HG02981 (cell line): ENCODE results near the gene CD55.

Experiments used
- ATAC-seq: cut with Tn5 transposase; IDR thresholded peaks from one replicate; pipeline ENCODE4 v1.9.1; 2021; ENCODE audit warnings: mild to moderate bottlenecking, moderate library complexity; ENCODE audit not compliant: unreplicated experiment

The CD55 gene

GRCh38 chr1:207355513-207356295 is 34.2 kb downstream of the CD55 start:
- ATAC-seq = no peak

DNA sequence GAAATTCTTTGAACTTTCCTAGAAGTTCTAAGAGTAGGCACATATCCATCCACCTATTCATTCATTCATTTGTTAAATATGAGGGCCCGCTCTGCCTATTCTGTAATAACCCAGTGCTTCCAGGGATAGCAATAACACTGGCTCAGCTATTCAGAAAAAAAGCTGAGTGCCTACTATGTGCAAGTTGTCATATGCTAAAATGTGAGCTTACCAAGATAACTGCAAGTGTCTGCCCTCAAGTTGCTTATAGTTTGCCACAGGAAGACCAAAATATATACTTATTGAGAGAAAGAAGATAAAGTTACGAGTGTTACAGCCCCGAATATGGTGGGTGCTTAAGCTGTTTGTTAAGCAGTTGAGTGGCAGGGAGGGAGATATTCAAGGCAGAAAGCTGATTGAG is 39.6 kb downstream of the CD55 start:
- no peak for ATAC-seq

DNA sequence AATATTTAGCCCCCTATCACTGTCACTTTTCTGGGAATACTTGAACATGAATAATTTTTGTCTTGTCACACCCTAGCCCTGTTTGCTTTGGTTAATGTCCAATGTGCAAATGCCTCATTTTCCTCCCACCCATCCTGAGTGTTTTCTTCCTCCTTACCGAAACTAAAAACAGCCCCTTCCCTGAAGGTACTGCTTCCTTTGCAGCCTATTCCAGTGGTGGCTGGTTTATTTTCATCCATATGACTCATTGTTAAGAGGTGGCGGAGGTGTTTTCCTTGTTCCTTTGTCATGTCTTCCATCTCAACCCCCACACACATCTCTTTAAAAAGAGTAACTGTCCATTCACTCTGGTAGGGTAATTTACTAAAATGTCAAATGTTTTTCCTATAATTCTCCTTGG is 40.4 kb downstream of the CD55 start:
- ATAC-seq = no peak

DNA sequence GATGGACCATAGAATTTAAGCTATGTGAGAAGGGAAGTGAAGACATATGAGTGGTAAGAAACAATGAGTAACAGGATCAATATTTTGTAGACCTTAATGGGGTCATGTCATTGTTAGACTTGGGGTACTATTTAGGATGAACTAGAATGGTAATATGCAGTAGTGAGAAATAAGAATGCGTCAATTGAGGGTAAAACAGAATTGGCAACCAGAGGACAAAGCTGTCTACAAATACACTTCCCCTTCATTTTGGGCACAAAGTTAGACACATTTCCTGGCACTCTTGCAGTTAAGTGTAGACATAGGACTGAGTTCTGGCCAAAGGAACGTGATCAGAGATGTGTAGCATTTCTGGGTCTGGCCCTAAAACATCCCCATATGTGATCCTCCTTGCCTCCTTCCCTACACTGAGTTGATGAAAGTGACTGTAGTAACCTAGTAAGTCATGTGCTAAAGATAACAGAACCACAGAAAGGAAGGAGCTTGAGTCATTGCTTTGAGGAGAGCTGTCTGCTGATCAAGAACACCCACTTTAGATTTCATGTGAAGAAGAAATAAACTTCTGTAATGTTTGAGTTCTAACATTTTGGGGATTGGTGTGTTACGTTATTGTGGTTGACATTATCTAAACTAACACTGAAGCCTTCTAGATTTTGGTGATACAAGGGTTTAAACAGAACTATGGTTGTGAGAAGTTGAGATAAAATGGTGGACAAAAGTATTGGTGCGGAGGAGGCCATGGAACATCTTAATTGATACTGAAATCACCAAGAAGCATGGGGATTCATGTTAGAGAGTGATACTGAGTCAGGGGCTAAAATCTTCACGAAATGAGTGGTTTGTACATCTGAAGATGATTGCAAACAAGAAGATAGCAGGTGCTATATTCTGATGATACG is 41.7 kb downstream of the CD55 start:
- no peak for ATAC-seq

DNA sequence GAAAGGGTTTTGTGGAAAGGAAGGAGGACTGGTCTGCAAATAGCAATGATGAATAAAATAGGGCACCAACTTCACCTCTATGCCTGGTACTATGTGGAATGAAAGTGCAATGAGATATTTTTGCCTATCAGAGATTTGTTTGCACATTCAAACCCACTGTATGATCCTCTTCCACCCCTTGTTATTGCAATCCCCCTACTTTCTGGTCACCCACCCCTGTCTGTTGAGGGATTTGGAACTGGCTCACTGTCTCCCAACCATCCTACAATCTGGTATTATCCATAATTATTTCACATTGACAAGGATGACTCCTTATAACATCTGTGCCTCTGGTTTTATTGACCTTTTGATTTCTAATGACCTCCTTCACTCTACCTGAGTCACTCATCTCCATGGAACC is 42.4 kb downstream of the CD55 start:
- ATAC-seq = no peak

DNA sequence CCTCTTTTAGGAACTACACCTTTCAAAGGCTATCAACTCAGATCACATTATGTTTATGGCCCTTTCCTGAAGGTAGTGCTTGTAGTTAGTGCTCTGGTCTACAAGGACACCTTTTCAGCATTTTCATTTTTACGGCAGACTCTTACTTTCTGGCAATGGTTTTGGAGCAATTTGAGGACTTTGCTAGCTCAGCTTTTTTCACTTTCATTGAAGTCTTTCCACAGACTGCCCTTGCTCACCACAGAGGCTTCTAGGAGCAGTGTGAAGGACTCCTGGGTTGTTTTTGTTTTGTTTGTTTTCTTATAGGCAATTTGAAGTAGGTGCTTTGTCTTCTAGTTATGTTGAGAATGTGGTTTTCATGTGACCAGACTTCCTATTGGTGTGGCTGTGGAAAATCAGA is 43.1 kb downstream of the CD55 start:
- ATAC-seq = no peak

DNA sequence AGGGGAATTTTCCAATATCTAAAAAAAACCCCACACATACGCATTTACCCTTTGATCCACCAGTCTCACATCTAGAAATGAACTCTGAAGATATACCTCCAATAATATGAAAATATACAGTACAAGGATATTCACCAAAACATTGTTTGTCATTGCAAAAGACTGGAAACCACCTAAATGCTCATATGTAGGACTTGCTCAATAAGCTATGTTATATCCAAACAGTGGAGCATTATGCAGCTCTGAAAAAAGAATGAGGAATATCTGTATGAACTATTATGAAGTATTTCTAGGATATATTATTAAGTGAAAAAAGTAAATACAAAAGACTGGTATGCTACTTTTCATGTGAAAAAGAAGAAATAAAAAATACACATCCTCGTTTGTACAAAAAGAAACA is 43.6 kb downstream of the CD55 start:
- ATAC-seq = no peak

DNA sequence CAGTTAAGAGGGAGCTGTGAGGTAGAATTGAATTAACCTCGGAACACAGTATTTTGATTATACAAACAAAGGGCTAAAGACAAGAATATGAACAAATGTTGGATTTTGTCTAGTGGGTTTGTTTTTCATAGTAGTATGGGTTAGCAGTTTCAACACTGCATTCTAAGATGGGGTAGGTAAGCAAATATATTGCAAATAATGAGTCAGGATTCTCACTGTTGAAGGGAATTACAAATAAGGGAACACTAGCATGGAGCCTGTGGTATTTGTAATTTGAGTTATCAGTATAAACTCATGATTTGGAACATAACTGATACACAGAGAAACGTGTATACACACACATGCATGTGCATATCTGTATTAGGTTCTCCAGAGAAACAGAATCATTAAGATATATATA is 44.5 kb downstream of the CD55 start:
- no peak for ATAC-seq

DNA sequence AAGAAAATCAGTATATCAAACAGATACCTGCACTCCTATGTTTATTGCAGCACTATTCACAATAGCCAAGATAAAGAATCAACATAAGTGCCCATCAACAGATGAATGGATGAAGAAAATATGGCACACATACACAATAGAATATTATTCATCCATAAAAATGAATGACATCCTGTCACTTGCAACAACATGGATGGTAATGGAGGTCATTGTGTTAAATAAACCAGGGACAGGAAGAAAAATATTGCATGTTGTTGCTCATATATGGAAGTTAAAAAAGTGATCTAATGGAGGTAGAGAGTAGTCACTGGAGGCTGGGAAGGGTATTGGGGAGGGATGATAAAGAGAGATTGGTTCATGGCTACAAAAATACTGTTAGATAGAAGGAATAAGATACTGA is 67.2 kb downstream of the CD55 start:
- ATAC-seq = no peak

GRCh38 chr1:207389728-207390464 is 68.4 kb downstream of the CD55 start:
- no peak for ATAC-seq

DNA sequence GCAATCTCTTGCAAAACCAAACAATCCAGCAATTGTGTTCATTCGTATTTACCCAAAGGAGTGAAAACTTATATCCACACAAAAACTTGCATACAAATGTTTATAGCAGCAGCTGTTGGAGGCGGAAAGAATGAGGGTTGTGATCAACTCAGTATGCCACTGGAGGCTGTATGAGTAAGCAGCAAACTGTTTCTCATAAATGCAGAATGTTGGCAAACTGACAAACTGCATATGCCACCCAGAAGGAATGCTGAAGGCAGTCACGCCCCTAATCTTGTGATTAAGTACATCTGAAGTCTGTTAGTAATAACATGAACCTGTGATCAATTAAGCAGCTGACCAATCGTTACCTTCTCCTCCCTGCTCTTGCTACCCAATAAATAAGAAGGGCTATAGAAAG is 72.1 kb downstream of the CD55 start:
- ATAC-seq = no peak

- ATAC-seq = no peak
These were observed 74.8 kb downstream of the CD55 start for GRCh38 chr1:207396168-207396746.

GRCh38 chr1:207397525-207397926 is 76.0 kb downstream of the CD55 start:
- ATAC-seq = no peak

- ATAC-seq = no peak
These were observed 77.5 kb downstream of the CD55 start for GRCh38 chr1:207398986-207399385.

- ATAC-seq = no peak
These were observed 80.1 kb downstream of the CD55 start for GRCh38 chr1:207401578-207401977.

DNA sequence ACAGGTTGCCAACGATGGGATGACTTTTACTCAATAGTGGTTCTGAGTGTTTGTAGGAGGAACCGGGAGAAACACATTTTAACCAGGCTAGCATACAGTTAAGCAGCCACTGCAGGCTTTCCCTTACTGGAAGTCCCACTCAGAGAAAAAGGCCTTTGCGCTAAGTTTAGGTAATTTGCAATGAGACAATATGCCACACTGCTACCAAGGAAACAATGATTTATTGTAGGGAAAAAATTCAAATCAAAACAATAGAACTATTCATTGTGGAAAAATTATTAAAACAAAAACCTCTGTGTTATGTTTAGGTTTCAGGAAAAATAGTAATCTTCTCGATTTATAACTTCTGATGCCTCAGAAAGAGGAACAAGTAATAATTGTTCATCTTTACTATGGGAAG is 81.3 kb downstream of the CD55 start:
- no peak for ATAC-seq

- no peak for ATAC-seq
These were observed 83.5 kb downstream of the CD55 start for GRCh38 chr1:207404849-207405525.

DNA sequence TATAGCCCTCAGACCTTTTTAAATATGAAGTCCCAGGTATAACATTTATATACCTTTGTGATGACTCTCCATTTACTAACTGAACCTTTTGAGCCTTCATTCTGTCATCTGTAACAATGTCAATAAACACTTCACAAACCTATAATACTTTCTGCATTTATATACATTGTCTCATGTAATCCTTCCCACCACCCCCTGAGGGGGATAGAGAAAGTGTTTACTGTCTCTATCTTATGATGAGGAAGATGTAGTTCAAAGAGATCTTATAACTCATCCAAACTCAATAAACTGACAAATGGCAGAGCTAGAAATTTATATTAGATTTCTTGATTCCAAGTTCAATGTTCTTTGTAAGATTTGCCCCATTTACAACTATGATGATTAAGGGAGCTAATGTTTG is 84.3 kb downstream of the CD55 start:
- ATAC-seq = no peak

DNA sequence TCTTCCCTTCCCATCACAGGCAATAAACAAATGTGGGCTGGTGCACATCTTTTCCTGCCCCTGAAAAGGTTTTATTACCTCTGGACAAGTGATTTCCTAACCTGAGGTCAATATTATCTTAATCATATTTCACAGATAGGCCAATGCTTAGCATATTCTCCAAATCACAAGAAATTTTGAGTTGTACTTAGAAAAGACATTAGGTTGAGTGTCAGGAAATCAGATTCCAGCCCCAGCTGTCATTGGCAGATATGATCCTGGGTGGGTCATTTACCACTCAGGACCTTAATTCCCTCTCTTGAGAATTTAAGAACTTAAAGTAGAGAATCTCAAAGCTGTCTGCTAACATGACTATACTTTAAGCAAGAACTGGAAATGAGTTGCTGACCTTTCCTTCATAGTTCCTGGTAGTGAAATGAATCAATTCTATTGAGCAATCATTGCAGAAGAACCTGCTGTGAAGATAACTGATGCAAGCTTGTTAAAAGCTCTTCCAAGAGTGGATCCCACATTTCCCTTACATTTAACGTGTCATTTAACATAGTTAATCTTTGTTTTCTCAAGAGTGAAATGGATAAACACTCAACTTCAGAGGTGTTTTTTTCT is 86.3 kb downstream of the CD55 start:
- no peak for ATAC-seq
